Suprapubic skin (tissue), 4 donors: ENCODE results near the gene LRIT3.

Experiments
- EP300 ChIP-seq: sonication (generic); formaldehyde crosslinking; IDR thresholded peaks from one replicate; pipeline ENCODE4 v1.6.1; 2017; ENCODE audit warnings: antibody characterized with exemption
- POLR2A ChIP-seq, 2 donors: fragments of 450-650 bp; IDR thresholded peaks; one replicate each; pipeline ENCODE4 v1.6.1; 2017; ENCODE audit warnings: antibody characterized with exemption in 2 of 2, mild to moderate bottlenecking in 2 of 2, moderate library complexity in 2 of 2
- POLR2AphosphoS5 ChIP-seq, 3 donors: sonication (generic); formaldehyde crosslinking; IDR thresholded peaks; one replicate each; pipeline ENCODE4 v1.6.1; 2017; ENCODE audit warnings: antibody characterized with exemption in 3 of 3
- TF ChIP-seq, protein P1 (sequence below), 2 donors: fragments of 200-600 bp in 1 of 2; fragments of 450-650 bp in 1 of 2; sonication (generic) in 1 of 2; IDR thresholded peaks; one replicate each; pipeline ENCODE4 v1.5.1; 2016 to 2019; ENCODE audit warnings: antibody characterized with exemption in 2 of 2, mild to moderate bottlenecking in 1 of 2, moderate library complexity in 1 of 2

DNA sequence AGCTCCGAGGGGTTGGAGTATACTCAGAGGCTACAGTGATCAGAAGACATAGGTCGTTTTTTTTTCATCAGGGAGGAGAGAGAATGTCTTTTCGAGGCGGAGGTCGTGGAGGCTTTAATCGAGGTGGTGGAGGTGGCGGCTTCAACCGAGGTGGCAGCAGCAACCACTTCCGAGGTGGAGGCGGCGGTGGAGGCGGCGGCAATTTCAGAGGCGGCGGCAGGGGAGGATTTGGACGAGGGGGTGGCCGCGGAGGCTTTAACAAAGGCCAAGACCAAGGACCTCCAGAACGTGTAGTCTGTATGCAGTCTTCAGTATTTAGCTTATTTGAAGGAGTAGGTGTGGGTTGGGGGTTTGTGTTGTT lies 31.8 kb upstream of the LRIT3 start:
- TF ChIP-seq POLR2AphosphoS5 (IDR thresholded peaks at IDR 0.05) (no peak), EP300 (no peak), POLR2A (IDR thresholded peaks at IDR 0.05) (no peak)
- TF ChIP-seq, protein P1, sequence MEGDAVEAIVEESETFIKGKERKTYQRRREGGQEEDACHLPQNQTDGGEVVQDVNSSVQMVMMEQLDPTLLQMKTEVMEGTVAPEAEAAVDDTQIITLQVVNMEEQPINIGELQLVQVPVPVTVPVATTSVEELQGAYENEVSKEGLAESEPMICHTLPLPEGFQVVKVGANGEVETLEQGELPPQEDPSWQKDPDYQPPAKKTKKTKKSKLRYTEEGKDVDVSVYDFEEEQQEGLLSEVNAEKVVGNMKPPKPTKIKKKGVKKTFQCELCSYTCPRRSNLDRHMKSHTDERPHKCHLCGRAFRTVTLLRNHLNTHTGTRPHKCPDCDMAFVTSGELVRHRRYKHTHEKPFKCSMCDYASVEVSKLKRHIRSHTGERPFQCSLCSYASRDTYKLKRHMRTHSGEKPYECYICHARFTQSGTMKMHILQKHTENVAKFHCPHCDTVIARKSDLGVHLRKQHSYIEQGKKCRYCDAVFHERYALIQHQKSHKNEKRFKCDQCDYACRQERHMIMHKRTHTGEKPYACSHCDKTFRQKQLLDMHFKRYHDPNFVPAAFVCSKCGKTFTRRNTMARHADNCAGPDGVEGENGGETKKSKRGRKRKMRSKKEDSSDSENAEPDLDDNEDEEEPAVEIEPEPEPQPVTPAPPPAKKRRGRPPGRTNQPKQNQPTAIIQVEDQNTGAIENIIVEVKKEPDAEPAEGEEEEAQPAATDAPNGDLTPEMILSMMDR (IDR thresholded peaks at IDR 0.05): no peak
